Measurements from ENCODE around the gene CCDC60.

CCDC60 gene

DNA sequence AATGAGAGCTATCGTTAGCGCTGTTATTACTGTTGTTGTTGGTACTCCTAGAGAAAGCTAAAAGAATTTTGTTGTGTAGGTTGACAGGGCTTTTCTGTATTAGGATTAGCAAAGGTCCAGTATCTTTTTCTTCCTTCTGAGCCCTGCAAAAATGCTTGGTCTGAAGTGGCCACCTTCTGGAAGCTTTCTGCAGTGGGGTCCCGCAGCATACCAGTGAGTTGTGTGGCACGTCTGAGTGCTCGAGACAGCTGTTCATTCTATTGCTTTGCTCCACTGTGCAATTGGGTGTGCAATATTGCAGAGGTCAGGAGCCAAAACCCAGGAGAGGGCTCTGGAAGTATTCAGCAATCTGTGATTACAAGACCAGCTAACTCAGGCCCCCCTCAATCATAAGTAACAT is 57.1 kb downstream of the CCDC60 start:
- H3K9ac ChIP-seq: no peak overlapping the region
- no peak overlapping the region for H2AFZ ChIP-seq (ENCODE audit: low read depth)
- no peaks in the 10 kb centered on the region for H3K27me3 ChIP-seq (ENCODE audit: insufficient read depth, low read depth)
- H4K20me1 ChIP-seq (ENCODE audit: insufficient read depth): no peaks in the 10 kb centered on the region
- no peaks in the 10 kb centered on the region for H3K79me2 ChIP-seq (ENCODE audit: insufficient read depth, low read depth)
- no peak for TF ChIP-seq CTCF (conservative IDR thresholded peaks at IDR 0.05; ENCODE audit: low read depth, low read length)
- H3K4me1 ChIP-seq (ENCODE audit: low read depth, poor library complexity, severe bottlenecking): no peaks in the 10 kb centered on the region
- no peak overlapping the region for H3K4me2 ChIP-seq
- no peak overlapping the region for H3K4me3 ChIP-seq (IDR thresholded peaks at IDR 0.05; ENCODE audit: insufficient read depth, low read depth, low read length)
- no peaks in the 10 kb centered on the region for H3K36me3 ChIP-seq (ENCODE audit: insufficient read depth)
- H3K27ac ChIP-seq: no peak overlapping the region

DNA sequence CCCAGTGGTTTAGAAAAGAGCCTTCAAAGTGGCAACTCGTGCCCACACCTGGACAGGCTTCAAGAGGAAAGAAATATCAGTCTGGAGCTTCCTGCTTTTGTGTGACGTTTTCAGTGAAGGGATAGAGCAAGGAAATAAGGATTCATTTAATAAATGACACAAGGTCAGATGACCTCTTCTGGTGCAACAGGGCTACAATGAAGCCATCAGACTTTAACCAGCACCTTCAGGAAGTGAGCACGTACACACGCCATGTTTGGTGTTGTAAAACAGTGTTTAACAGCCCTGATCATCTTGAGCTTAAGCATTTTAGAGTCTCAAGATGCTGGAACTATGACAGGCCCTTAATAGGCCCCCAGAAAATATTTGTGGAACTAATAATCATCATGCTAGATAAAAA is 59.1 kb downstream of the CCDC60 start:
- Histone ChIP-seq H3K4me3 (IDR thresholded peaks at IDR 0.05; ENCODE audit: insufficient read depth, low read depth, low read length) (no peak overlapping the region), H2AFZ (ENCODE audit: low read depth) (no peak overlapping the region), H4K20me1 (ENCODE audit: insufficient read depth) (no peaks in the 10 kb centered on the region), H3K27ac (no peak overlapping the region), H3K4me1 (ENCODE audit: low read depth, poor library complexity, severe bottlenecking) (no peaks in the 10 kb centered on the region), H3K79me2 (ENCODE audit: insufficient read depth, low read depth) (no peaks in the 10 kb centered on the region), H3K9ac (no peak overlapping the region), H3K4me2 (no peak overlapping the region), H3K36me3 (ENCODE audit: insufficient read depth) (no peaks in the 10 kb centered on the region), H3K27me3 (ENCODE audit: insufficient read depth, low read depth) (no peaks in the 10 kb centered on the region)
- TF ChIP-seq CTCF (conservative IDR thresholded peaks at IDR 0.05; ENCODE audit: low read depth, low read length): no peak

GRCh38 chr12:119397540-119397939 is 63.0 kb downstream of the CCDC60 start:
- Histone ChIP-seq H3K27ac (no peak overlapping the region), H3K9ac (no peak overlapping the region), H3K4me1 (ENCODE audit: low read depth, poor library complexity, severe bottlenecking) (no peaks in the 10 kb centered on the region), H3K27me3 (ENCODE audit: insufficient read depth, low read depth) (no peaks in the 10 kb centered on the region), H3K36me3 (ENCODE audit: insufficient read depth) (no peaks in the 10 kb centered on the region), H3K4me2 (no peak overlapping the region), H2AFZ (ENCODE audit: low read depth) (no peak overlapping the region), H3K4me3 (IDR thresholded peaks at IDR 0.05; ENCODE audit: insufficient read depth, low read depth, low read length) (no peak overlapping the region), H3K79me2 (ENCODE audit: insufficient read depth, low read depth) (no peaks in the 10 kb centered on the region), H4K20me1 (ENCODE audit: insufficient read depth) (no peaks in the 10 kb centered on the region)
- no peak for TF ChIP-seq CTCF (conservative IDR thresholded peaks at IDR 0.05; ENCODE audit: low read depth, low read length)

DNA sequence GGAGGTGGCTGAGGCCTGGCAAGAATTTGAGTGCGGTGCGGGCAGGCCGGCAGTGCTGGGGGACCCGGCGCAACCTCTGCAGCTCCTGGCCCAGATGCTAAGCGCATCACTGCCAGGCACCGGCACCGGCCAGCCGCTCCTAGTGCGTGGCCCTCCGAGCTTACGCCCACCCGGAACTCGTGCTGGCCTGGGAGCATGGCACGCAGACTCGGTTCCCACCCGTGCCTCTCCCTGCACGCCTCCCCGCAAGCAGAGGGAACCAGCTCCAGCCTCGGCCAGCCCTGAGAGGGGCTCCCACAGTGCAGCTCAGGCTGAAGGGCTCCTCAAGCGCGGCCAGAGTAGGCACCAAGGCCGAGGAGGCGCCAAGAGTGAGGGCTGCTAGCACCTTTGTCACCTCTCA is 63.7 kb downstream of the CCDC60 start:
- no peak overlapping the region for H3K4me3 ChIP-seq (IDR thresholded peaks at IDR 0.05; ENCODE audit: insufficient read depth, low read depth, low read length)
- no peak overlapping the region for H3K27ac ChIP-seq
- no peak overlapping the region for H3K9ac ChIP-seq
- no peaks in the 10 kb centered on the region for H3K36me3 ChIP-seq (ENCODE audit: insufficient read depth)
- H3K4me2 ChIP-seq: no peak overlapping the region
- no peaks in the 10 kb centered on the region for H4K20me1 ChIP-seq (ENCODE audit: insufficient read depth)
- TF ChIP-seq CTCF (conservative IDR thresholded peaks at IDR 0.05; ENCODE audit: low read depth, low read length): no peak
- no peak overlapping the region for H2AFZ ChIP-seq (ENCODE audit: low read depth)
- H3K79me2 ChIP-seq (ENCODE audit: insufficient read depth, low read depth): no peaks in the 10 kb centered on the region
- H3K27me3 ChIP-seq (ENCODE audit: insufficient read depth, low read depth): no peaks in the 10 kb centered on the region
- H3K4me1 ChIP-seq (ENCODE audit: low read depth, poor library complexity, severe bottlenecking): no peaks in the 10 kb centered on the region

DNA sequence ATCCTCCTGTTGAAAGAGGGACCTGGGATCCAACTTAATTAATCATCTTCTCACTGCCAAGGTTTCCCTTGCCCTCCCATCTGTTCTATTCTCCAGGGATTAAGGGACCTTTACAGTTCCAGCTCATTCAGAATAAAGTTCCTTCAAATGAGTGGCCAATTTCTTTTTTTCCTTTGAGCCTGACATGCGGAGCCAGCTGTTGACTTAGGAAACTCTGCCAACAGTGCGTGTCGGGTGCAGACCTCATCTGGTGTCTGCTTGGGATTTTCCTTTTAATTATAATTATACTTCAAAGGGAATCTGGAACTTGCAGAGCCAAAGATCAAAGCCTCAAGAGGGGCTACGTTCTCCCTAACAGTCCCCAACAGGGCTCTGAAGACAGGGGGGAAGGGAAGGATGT is 64.8 kb downstream of the CCDC60 start:
- no peak overlapping the region for H3K4me3 ChIP-seq (IDR thresholded peaks at IDR 0.05; ENCODE audit: insufficient read depth, low read depth, low read length)
- H3K4me2 ChIP-seq: no peak overlapping the region
- H4K20me1 ChIP-seq (ENCODE audit: insufficient read depth): no peaks in the 10 kb centered on the region
- H3K27me3 ChIP-seq (ENCODE audit: insufficient read depth, low read depth): no peaks in the 10 kb centered on the region
- TF ChIP-seq CTCF (conservative IDR thresholded peaks at IDR 0.05; ENCODE audit: low read depth, low read length): no peak
- no peak overlapping the region for H2AFZ ChIP-seq (ENCODE audit: low read depth)
- no peaks in the 10 kb centered on the region for H3K4me1 ChIP-seq (ENCODE audit: low read depth, poor library complexity, severe bottlenecking)
- H3K36me3 ChIP-seq (ENCODE audit: insufficient read depth): no peaks in the 10 kb centered on the region
- H3K27ac ChIP-seq: no peak overlapping the region
- H3K9ac ChIP-seq: no peak overlapping the region
- H3K79me2 ChIP-seq (ENCODE audit: insufficient read depth, low read depth): no peaks in the 10 kb centered on the region
